ENCODE results near the gene NKTR.

The NKTR gene

DNA sequence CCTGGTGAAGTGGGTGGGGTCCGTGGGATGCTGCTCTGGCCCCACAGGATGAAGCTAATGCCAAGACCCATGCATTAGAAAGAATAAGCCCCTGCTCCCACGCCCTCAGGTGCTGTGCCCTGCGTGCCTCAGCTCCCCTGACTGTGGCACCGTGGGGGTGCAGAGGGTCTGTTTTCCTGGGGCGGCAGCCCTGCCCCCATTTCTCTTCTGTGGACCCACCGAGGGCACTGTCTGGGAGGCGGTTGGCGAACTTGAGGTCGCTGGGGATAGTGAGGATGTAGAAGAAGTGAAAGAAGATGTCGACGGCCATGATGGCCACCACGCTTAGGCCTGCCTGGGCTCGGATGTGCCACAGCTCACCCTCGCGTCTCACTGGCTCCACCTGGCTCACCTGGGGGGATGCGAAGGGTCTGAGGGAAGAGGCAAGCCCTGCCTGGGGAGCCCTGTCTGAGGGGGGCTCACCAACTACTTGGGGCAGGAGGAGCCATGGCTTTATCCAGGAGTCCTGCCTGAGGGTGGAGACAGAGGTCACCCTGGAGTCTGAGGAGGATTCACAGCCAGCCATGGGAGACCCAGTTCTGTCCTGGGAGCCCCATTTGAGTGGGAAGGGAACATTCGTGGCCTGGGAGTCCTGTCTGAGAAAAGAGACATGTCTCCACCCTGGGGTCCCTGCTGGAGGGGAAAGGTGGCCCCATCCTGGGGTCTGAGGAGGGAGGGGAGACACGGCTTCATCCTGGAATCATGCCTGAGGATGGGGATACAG is 97.0 kb downstream of the NKTR start:
- DNase-seq: no peak
